GM19467 (cell line): Measurements from ENCODE around the gene CCDC82.

Experiments used
- ATAC-seq: cut with Tn5 transposase; IDR thresholded peaks from one replicate; pipeline ENCODE4 v1.9.1; 2021; ENCODE audit warnings: mild to moderate bottlenecking, moderate library complexity; ENCODE audit not compliant: unreplicated experiment

Gene CCDC82

DNA sequence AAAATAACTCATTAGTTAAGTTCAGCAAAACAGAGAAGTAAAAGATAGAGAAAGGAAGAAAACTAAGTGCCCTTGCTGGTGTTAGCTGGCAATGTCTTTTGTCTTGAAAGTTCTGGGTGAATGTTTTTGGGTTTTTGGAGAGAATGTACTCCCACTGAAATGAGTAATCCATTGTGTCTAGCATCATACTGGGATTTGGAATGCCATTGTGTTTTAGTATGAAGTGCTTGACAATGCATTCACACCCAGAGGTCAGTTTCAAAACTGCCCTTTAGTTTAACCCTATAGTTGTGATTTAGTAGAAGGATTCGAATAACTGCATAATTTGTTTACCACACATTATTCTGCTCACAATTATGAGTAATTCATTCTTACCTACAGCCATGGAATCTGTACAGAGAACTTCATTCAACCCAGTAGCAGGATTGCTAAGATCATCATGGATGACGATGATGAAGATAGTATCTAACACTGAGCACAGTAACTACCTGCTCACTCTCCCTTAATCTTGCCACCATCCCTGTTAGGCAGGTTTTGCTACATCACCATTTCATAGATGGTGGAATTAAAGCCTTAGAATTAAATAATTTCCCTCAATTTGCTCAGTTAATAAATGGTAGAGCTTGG lies 80.6 kb downstream of the CCDC82 start:
- no peak for ATAC-seq

- ATAC-seq = no peak
Observed at GRCh38 chr11:96307776-96308140, 82.0 kb downstream of the CCDC82 start.

DNA sequence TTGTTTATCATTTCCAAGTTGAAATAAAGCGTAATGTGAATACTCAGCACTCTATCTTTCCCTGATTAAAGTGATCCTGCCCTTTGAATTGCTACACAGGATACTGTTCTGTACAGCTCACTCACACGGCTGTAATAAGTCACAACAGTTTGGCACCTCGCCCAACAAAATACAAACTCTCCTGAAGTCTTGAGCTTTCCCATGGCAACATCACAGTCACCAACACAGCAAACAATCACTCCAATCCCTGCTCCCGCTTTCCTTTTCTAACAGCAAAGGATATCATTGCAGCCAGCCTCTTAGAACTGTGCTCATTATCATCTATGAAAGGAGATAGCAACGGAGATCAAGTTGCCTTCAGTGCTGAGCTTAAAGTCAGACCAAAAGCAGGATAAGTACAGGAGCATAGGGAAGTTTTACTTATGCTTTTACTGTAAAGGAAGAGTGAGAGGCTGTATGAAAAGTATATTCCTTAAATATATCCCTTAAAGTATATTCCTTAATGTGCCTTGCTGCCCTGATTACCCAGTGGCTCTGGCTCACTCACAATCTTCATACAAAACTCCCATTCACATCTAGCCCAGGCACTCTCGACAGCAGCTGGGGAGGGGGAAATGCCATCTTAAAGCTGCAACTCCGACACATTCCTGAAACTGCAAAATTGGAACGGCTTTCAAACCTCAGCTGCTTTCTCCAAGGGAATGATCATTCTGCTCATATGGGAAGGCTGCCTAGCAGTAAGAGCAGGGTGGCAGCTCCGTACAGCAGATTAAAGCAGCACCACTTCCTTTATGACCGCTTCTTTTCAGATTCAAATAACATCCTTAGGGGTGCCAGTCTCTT lies 82.6 kb downstream of the CCDC82 start:
- no peak for ATAC-seq

- no peak for ATAC-seq
Observed at GRCh38 chr11:96306600-96306932, 83.1 kb downstream of the CCDC82 start.

DNA sequence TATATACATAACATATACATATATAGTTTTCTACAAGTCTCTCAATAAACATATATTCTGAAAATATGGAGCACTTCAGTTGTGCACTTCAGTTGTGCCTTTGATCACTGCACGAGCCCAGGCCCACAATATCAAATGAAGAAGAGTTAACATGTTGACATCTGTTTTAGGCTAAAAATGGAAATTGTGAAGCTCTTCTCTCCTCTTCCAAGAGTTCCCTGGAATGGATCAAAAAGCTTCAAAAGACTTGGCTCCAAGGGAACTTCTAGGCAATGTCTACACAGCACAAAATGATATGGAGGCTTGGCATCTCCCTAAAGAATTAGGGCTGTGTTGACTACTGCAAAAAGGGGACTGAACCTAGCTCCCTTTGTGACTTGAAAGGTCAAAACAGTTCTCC lies 83.6 kb downstream of the CCDC82 start:
- no peak for ATAC-seq

- no peak for ATAC-seq
Observed at GRCh38 chr11:96303980-96304379, 85.7 kb downstream of the CCDC82 start.

DNA sequence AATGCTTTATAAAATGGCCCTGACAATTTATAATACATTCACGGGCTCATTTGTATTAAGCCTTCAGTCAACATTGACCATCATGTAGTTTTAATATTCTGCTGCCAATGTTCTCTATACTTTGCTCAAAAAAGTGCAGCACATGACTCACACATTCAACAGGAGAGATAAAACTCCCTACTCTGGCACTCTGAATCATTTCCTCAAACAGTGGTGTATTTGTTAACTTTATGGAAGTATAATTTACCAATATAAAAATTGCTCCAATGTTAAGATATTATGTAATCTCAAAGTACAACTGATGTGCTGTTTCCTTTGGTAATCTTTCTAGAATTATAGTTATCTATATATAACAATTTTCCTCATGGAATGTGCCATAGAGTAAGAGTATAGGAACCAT lies 86.6 kb downstream of the CCDC82 start:
- ATAC-seq = no peak
